Keratinocyte (primary cell): ENCODE results near the gene ARMS2. TPM values are rescaled to one million over a fixed set of nuclear protein-coding genes. Genes with fewer than 3 reads are reported as not detected.

Experiments
- DNase-seq: peaks from one replicate; pipeline ENCODE4 v3.0.0-alpha.2; 2011; ENCODE audit warnings: low read depth, missing footprints, low spot score
- FAIRE-seq: peaks from 2 replicates; lab custom pipeline; 2011; peaks lifted over from hg19 to GRCh38; lab: Jason Lieb, UNC
- H2AFZ ChIP-seq: 2 replicates; pipeline ENCODE4 v1.6.0; 2012; ENCODE audit warnings: low read length, control low read depth, inconsistent platforms; ENCODE audit not compliant: control insufficient read depth
- H3K27ac ChIP-seq: 2 replicates; pipeline ENCODE4 v1.5.1; 2011; ENCODE audit warnings: low read length; ENCODE audit not compliant: control insufficient read depth, insufficient read depth
- H3K27me3 ChIP-seq: 3 replicates; pipeline ENCODE4 v1.6.0; 2011; ENCODE audit warnings: low read length; ENCODE audit not compliant: control insufficient read depth, insufficient read depth; ENCODE audit errors: extremely low read depth
- H3K36me3 ChIP-seq, 2 experiments: 2 replicates in 1 of 2; 3 replicates in 1 of 2; pipeline ENCODE4 v1.5.1; 2011; ENCODE audit warnings: low read length in 2 of 2, mild to moderate bottlenecking in 1 of 2; ENCODE audit not compliant: control insufficient read depth in 2 of 2, insufficient read depth in 2 of 2; ENCODE audit errors: extremely low read depth in 1 of 2
- H3K4me1 ChIP-seq: 3 replicates; pipeline ENCODE4 v1.5.1; 2011; ENCODE audit warnings: low read length; ENCODE audit not compliant: control insufficient read depth, insufficient read depth; ENCODE audit errors: extremely low read depth
- H3K4me2 ChIP-seq: 3 replicates; pipeline ENCODE4 v1.6.0; 2011; ENCODE audit warnings: low read depth, low read length; ENCODE audit not compliant: control insufficient read depth, insufficient read depth; ENCODE audit errors: extremely low read depth
- H3K4me3 ChIP-seq, 3 experiments: fragments of 200-600 bp in 1 of 3; sonication (generic) in 1 of 3; 2 replicates in 2 of 3; 3 replicates in 1 of 3; pipeline ENCODE4 v1.5.1; 2011 to 2016; ENCODE audit warnings: low read length in 3 of 3, mild to moderate bottlenecking in 3 of 3, control low read depth in 2 of 3, inconsistent platforms in 1 of 3, low read depth in 1 of 3, mixed read lengths in 1 of 3, mixed run types in 1 of 3, moderate library complexity in 1 of 3; ENCODE audit not compliant: control insufficient read depth in 2 of 3, insufficient read depth in 2 of 3; ENCODE audit errors: extremely low read depth in 1 of 3
- H3K79me2 ChIP-seq: 2 replicates; pipeline ENCODE4 v1.6.0; 2012; ENCODE audit warnings: low read length; ENCODE audit not compliant: control insufficient read depth, insufficient read depth
- H3K9ac ChIP-seq: 3 replicates; pipeline ENCODE4 v1.6.0; 2011; ENCODE audit warnings: low read length; ENCODE audit not compliant: control insufficient read depth, insufficient read depth; ENCODE audit errors: extremely low read depth
- H3K9me1 ChIP-seq: 3 replicates; pipeline ENCODE4 v1.6.0; 2011; ENCODE audit warnings: low read length; ENCODE audit not compliant: control insufficient read depth, insufficient read depth; ENCODE audit errors: extremely low read depth
- H3K9me3 ChIP-seq: 2 replicates; pipeline ENCODE4 v1.5.1; 2012; ENCODE audit warnings: low read depth, low read length; ENCODE audit not compliant: control insufficient read depth
- H4K20me1 ChIP-seq: 3 replicates; pipeline ENCODE4 v1.6.0; 2011; ENCODE audit warnings: low read length; ENCODE audit not compliant: control insufficient read depth, insufficient read depth; ENCODE audit errors: extremely low read depth
- EZH2 ChIP-seq: IDR thresholded peaks from one replicate; pipeline ENCODE4 v1.6.1; 2012; ENCODE audit warnings: inconsistent platforms, mild to moderate bottlenecking, low read length, moderate library complexity
- dilution Hi-C: fragments of 300-500 bp; cut with MboI; formaldehyde crosslinking; loops from one replicate; pipeline ENCODE4 v1.7.0; 2020; ENCODE audit warnings: low sequenced_read_pairs; ENCODE audit not compliant: extremely low pct_ligation_motif_present
- polyA plus RNA-seq, 5 experiments: library from polyadenylated mRNA; depleted of rRNA in 3 of 5; stranded (reverse) in 3 of 5; stranded (forward) in 1 of 5; unstranded in 1 of 5; fragments of >200 nt; gene quantifications; 1 replicate in 1 of 5; 2 replicates in 3 of 5; 3 replicates in 1 of 5; pipeline versions ENCODE4 v1.2.1 to v1.2.3, GENCODE V29; 2011 to 2012; ENCODE audit warnings: missing spikeins in 2 of 5, low read depth in 1 of 5, low replicate concordance in 1 of 5
- TF ChIP-seq, protein P1 (sequence below), 3 experiments: IDR thresholded peaks in 1 of 3; conservative IDR thresholded peaks in 1 of 3; optimal IDR thresholded peaks in 1 of 3; 2 replicates in 2 of 3; 3 replicates in 1 of 3; pipeline versions ENCODE3 to v1.5.1; 2011; ENCODE audit warnings: low read length in 3 of 3, mild to moderate bottlenecking in 3 of 3, moderate library complexity in 2 of 3, control low read depth in 1 of 3, inconsistent platforms in 1 of 3; ENCODE audit not compliant: insufficient read depth in 2 of 3; ENCODE audit errors: extremely low read depth in 1 of 3

The ARMS2 gene
- polyA plus RNA-seq, 1 donor (not counting 4 experiments of a cell fraction or from before 2014, with no cell fraction given) = 0.08 TPM

DNA sequence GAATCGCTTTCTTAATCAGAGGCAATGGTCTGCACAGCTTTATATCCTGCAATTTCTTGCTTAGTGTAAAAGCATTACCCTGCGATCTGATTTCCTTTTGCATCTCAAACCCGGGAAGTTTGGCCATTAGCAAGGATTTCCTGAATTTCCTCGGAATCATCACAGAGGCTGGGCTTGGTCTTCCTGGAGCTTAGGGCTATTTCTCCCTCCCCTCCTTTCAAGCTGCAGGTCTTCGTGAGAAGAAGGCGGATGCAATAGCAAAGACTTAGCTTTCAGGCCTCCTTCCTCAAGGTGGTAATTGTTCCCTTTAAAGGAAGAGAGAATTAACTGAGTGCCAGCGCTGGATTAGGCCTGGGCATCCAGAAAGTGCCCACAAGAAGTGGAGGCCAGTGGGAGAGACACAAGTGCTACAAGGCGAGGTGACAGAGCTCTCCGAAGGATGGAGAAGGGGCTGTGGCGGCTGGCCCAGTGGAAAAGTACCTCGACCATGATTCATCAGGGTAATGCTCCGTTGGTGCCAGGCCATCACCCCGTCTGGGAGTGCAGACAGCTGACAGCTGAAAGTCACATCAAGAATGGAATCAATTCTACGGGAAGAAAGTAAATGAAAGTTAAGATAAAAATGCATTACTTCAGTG is 4.0 kb upstream of the ARMS2 start:
- FAIRE-seq (no peak), DNase-seq (no peak)
- Histone ChIP-seq H3K9me1 (no peaks in the 10 kb centered on the region), H3K4me2 (no peak overlapping the region), H3K27me3 (no peaks in the 10 kb centered on the region), H3K27ac (no peak overlapping the region), H3K36me3 (no peaks in the 10 kb centered on the region), H3K4me3 (no peak overlapping the region), H3K9ac (no peak overlapping the region), H4K20me1 (no peaks in the 10 kb centered on the region), H3K79me2 (no peaks in the 10 kb centered on the region), H3K4me1 (peaks cover 3% of the 10 kb centered on the region), H3K9me3 (no peaks in the 10 kb centered on the region), H2AFZ (no peak overlapping the region)
- TF ChIP-seq EZH2 = no peak
- TF ChIP-seq, protein P1, sequence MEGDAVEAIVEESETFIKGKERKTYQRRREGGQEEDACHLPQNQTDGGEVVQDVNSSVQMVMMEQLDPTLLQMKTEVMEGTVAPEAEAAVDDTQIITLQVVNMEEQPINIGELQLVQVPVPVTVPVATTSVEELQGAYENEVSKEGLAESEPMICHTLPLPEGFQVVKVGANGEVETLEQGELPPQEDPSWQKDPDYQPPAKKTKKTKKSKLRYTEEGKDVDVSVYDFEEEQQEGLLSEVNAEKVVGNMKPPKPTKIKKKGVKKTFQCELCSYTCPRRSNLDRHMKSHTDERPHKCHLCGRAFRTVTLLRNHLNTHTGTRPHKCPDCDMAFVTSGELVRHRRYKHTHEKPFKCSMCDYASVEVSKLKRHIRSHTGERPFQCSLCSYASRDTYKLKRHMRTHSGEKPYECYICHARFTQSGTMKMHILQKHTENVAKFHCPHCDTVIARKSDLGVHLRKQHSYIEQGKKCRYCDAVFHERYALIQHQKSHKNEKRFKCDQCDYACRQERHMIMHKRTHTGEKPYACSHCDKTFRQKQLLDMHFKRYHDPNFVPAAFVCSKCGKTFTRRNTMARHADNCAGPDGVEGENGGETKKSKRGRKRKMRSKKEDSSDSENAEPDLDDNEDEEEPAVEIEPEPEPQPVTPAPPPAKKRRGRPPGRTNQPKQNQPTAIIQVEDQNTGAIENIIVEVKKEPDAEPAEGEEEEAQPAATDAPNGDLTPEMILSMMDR (optimal IDR thresholded peaks at IDR 0.05 in 1 of 3, IDR thresholded peaks at IDR 0.05 in 1 of 3, conservative IDR thresholded peaks at IDR 0.05 in 1 of 3; ENCODE audit: extremely low read depth in 1 of 3, insufficient read depth in 2 of 3, low read length in 3 of 3) = no peak
- dilution Hi-C loops = no loop called here

DNA sequence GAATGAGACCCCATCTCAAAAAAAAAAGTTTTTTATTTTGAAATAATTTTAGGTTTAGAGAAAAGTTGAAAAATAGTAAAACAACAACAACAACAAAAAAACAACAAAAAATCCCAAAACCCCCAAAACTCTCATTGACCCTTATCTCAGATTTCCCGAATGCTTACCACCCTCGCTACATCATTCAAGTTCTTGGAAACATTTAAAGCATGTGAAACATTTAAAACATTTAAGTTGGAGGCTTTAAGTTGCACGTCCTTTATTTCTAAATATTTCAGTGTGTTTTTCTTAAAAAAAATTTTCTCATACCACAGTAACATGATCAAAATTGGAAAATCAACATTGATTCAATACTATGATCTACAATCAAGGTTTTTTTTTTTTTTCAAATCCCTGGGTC is 382 bp upstream of the ARMS2 start:
- TF ChIP-seq EZH2 = no peak
- TF ChIP-seq, protein P1 (optimal IDR thresholded peaks at IDR 0.05 in 1 of 3, IDR thresholded peaks at IDR 0.05 in 1 of 3, conservative IDR thresholded peaks at IDR 0.05 in 1 of 3; ENCODE audit: extremely low read depth in 1 of 3, insufficient read depth in 2 of 3, low read length in 3 of 3) = no peak

More for the DNA sequence above, 382 bp upstream of the ARMS2 start:
- dilution Hi-C loops = no loop called here
- DNase-seq = no peak
- Histone ChIP-seq H3K4me3 (no peak overlapping the region), H3K36me3 (no peaks in the 10 kb centered on the region), H3K9ac (no peak overlapping the region), H4K20me1 (no peaks in the 10 kb centered on the region), H3K27ac (no peak overlapping the region), H3K9me3 (no peaks in the 10 kb centered on the region), H3K27me3 (no peaks in the 10 kb centered on the region), H3K4me2 (no peak overlapping the region), H3K4me1 (no peaks in the 10 kb centered on the region), H2AFZ (no peak overlapping the region), H3K9me1 (no peaks in the 10 kb centered on the region), H3K79me2 (no peaks in the 10 kb centered on the region)
- no peak for FAIRE-seq
